ENCODE measurements around the gene EVA1A.

DNA sequence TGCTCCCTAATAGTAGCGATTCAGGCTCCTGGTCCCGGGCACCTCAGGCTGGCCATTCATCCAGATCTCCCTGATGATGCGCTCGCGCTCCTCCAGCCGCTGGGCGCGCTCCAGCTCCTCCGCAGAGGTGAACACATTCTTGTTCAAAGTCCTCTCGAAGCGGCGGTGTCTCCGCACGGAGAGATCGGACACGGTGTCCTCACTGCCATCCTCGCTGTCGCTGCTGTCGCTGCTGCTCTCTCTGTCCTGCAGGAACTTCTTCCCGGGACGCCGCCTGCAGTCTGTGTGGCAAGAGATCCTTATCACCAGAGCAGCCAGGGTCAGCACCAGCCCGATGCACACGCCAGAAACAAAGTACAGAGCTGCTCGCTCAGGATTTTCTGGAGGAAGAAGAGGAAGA lies 67.5 kb downstream of the EVA1A start:
- TF ChIP-seq, protein P1, sequence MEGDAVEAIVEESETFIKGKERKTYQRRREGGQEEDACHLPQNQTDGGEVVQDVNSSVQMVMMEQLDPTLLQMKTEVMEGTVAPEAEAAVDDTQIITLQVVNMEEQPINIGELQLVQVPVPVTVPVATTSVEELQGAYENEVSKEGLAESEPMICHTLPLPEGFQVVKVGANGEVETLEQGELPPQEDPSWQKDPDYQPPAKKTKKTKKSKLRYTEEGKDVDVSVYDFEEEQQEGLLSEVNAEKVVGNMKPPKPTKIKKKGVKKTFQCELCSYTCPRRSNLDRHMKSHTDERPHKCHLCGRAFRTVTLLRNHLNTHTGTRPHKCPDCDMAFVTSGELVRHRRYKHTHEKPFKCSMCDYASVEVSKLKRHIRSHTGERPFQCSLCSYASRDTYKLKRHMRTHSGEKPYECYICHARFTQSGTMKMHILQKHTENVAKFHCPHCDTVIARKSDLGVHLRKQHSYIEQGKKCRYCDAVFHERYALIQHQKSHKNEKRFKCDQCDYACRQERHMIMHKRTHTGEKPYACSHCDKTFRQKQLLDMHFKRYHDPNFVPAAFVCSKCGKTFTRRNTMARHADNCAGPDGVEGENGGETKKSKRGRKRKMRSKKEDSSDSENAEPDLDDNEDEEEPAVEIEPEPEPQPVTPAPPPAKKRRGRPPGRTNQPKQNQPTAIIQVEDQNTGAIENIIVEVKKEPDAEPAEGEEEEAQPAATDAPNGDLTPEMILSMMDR (IDR thresholded peaks at IDR 0.05; ENCODE audit: low read depth, low read length, poor library complexity, severe bottlenecking) = no peak
- no peak for TF ChIP-seq EZH2phosphoT487 (IDR thresholded peaks at IDR 0.05; ENCODE audit: borderline replicate concordance, low read length)

Measured in DOHH2 (cell line).